Lower lobe of right lung (tissue), 2 donors: ENCODE results near the gene KCNK4. TPM values are rescaled to one million over a fixed set of nuclear protein-coding genes. Genes with fewer than 3 reads are reported as not detected.
A peak's percentile ranks its signal among the peaks of the same experiment; 100 is the strongest.

ENCODE experiments used
- ATAC-seq, 2 donors: fragments of 200-7000 bp; cut with Tn5 transposase; one replicate each; pipeline ENCODE4 v1.9.1; 2020 to 2022; ENCODE audit warnings: mild to moderate bottlenecking in 2 of 2, moderate library complexity in 2 of 2
- DNase-seq: peaks from one replicate; pipeline ENCODE4 v3.0.0-alpha.2; 2020
- H3K27ac ChIP-seq: fragments of 200-600 bp; one replicate; pipeline ENCODE4 v1.8.0; 2022
- H3K27me3 ChIP-seq: fragments of 200-600 bp; one replicate; pipeline ENCODE4 v1.8.0; 2022; ENCODE audit warnings: low read depth
- H3K36me3 ChIP-seq: fragments of 200-600 bp; one replicate; pipeline ENCODE4 v1.8.0; 2022; ENCODE audit warnings: mild to moderate bottlenecking
- H3K4me1 ChIP-seq: fragments of 200-600 bp; one replicate; pipeline ENCODE4 v1.8.0; 2022
- H3K4me3 ChIP-seq: fragments of 200-600 bp; one replicate; pipeline ENCODE4 v1.8.0; 2022; ENCODE audit warnings: mild to moderate bottlenecking
- H3K9me3 ChIP-seq: fragments of 200-600 bp; one replicate; pipeline ENCODE4 v1.8.0; 2022
- CTCF ChIP-seq: fragments of 200-600 bp; IDR thresholded peaks from one replicate; pipeline ENCODE4 v1.8.0; 2022; ENCODE audit warnings: antibody characterized with exemption, mild to moderate bottlenecking
- intact Hi-C: fragments of 100-400 bp; cut with DNase I; formaldehyde crosslinking; loops from one replicate; pipeline ENCODE4 v1.11.0; 2022
- total RNA-seq: library from RNA; stranded (reverse); fragmentation: NEBNext Ultra II Directional; extraction: Animal tissue kit (Norgen Biotek cat#: 25700); gene quantifications from one replicate; pipeline ENCODE4 v1.2.1, GENCODE V29; 2021
- donor health status: DM: no; HTN: yes; CAD: no; lungs with severe emphysema.

KCNK4 gene
- total RNA-seq, 1 donor from 2014 or later, result not detected

GRCh38 chr11:64337538-64338249 is 46.6 kb downstream of the KCNK4 start:
- Histone ChIP-seq H3K36me3 (no peaks in the 10 kb centered on the region), H3K4me3 (no peak overlapping the region), H3K27ac (no peak overlapping the region), H3K9me3 (no peaks in the 10 kb centered on the region), H3K4me1 (peaks cover 33% of the 10 kb centered on the region), H3K27me3 (no peaks in the 10 kb centered on the region)
- intact Hi-C loops, result no loop called here
- ATAC-seq (no peak), DNase-seq (no peak)
- TF ChIP-seq CTCF, result no peak

GRCh38 chr11:64338716-64339115 is 47.6 kb downstream of the KCNK4 start:
- no peak for DNase-seq
- Histone ChIP-seq H3K9me3 (no peaks in the 10 kb centered on the region), H3K27ac (no peak overlapping the region), H3K27me3 (no peaks in the 10 kb centered on the region), H3K36me3 (peaks cover 6% of the 10 kb centered on the region), H3K4me3 (no peak overlapping the region), H3K4me1 (peaks cover 38% of the 10 kb centered on the region)
- TF ChIP-seq CTCF, result no peak
- intact Hi-C loops, result no loop called here
- no peak for ATAC-seq

- H3K4me1 ChIP-seq, result peaks cover 38% of the 10 kb centered on the region
- ATAC-seq, result no peak
- H3K4me3 ChIP-seq, result peak overlapping the region; percentile 48
- H3K27me3 ChIP-seq, result no peaks in the 10 kb centered on the region
- H3K9me3 ChIP-seq, result no peaks in the 10 kb centered on the region
- no peak for DNase-seq
- peak overlapping the region; percentile 65 for H3K27ac ChIP-seq
- H3K36me3 ChIP-seq, result peaks cover 12% of the 10 kb centered on the region
- no peak for TF ChIP-seq CTCF
- intact Hi-C loops, result no loop called here
These were observed 48.2 kb downstream of the KCNK4 start for GRCh38 chr11:64339286-64339685.

GRCh38 chr11:64339754-64340408 is 48.8 kb downstream of the KCNK4 start, which contains the start of gene CCDC88B:
TSS of gene CCDC88B (plus strand) at chr11:64340204. CDS start at chr11:64340267, 63 bp downstream.
- peaks cover 38% of the 10 kb centered on the region for H3K4me1 ChIP-seq
- intact Hi-C loops, result no loop called here
- peak within 1 kb of the TSS; percentile 65 for H3K27ac ChIP-seq
- peak within 1 kb of the TSS; percentile 48 for H3K4me3 ChIP-seq
- H3K36me3 ChIP-seq, result peaks cover 15% of the 10 kb centered on the region
- TF ChIP-seq CTCF, result no peak
- no peaks in the 10 kb centered on the region for H3K9me3 ChIP-seq
- DNase-seq, result peak; percentile 90
- no peaks in the 10 kb centered on the region for H3K27me3 ChIP-seq
- ATAC-seq, result peak; percentile 43 to 63

GRCh38 chr11:64340671-64341335 is 49.7 kb downstream of the KCNK4 start:
- H3K27ac ChIP-seq, result peak overlapping the region; percentile 65
- peaks cover 15% of the 10 kb centered on the region for H3K36me3 ChIP-seq
- no peaks in the 10 kb centered on the region for H3K9me3 ChIP-seq
- ATAC-seq, result peak in 1 of 2 donors; percentile 9
- H3K4me3 ChIP-seq, result peak overlapping the region; percentile 48
- no peak for TF ChIP-seq CTCF
- H3K4me1 ChIP-seq, result peaks cover 31% of the 10 kb centered on the region
- intact Hi-C loops, result no loop called here
- peak; percentile 83 for DNase-seq
- H3K27me3 ChIP-seq, result no peaks in the 10 kb centered on the region
